Esophagus squamous epithelium (tissue), 4 donors: ENCODE results near the gene EFNA4.

Experiments
- POLR2A ChIP-seq, 4 donors: fragments of 450-650 bp; IDR thresholded peaks; one replicate each; pipeline ENCODE4 v1.6.1; 2017; ENCODE audit warnings: antibody characterized with exemption in 4 of 4, mild to moderate bottlenecking in 4 of 4, moderate library complexity in 3 of 4
- TF ChIP-seq, protein P1 (sequence below), 6 experiments: fragments of 450-650 bp in 4 of 6; fragments of 200-600 bp in 2 of 6; sonication (generic) in 2 of 6; IDR thresholded peaks; one replicate each; pipeline ENCODE4 v1.5.1; 2016 to 2019; ENCODE audit warnings: antibody characterized with exemption in 6 of 6, mild to moderate bottlenecking in 4 of 6, moderate library complexity in 4 of 6

- TF ChIP-seq, protein P1, sequence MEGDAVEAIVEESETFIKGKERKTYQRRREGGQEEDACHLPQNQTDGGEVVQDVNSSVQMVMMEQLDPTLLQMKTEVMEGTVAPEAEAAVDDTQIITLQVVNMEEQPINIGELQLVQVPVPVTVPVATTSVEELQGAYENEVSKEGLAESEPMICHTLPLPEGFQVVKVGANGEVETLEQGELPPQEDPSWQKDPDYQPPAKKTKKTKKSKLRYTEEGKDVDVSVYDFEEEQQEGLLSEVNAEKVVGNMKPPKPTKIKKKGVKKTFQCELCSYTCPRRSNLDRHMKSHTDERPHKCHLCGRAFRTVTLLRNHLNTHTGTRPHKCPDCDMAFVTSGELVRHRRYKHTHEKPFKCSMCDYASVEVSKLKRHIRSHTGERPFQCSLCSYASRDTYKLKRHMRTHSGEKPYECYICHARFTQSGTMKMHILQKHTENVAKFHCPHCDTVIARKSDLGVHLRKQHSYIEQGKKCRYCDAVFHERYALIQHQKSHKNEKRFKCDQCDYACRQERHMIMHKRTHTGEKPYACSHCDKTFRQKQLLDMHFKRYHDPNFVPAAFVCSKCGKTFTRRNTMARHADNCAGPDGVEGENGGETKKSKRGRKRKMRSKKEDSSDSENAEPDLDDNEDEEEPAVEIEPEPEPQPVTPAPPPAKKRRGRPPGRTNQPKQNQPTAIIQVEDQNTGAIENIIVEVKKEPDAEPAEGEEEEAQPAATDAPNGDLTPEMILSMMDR (IDR thresholded peaks at IDR 0.05), result no peak
- no peak for TF ChIP-seq POLR2A (IDR thresholded peaks at IDR 0.05)
Measured at GRCh38 chr1:155110826-155111225, 47.3 kb downstream of the EFNA4 start.
